ENCODE measurements around the gene PF4V1.

PF4V1 gene

DNA sequence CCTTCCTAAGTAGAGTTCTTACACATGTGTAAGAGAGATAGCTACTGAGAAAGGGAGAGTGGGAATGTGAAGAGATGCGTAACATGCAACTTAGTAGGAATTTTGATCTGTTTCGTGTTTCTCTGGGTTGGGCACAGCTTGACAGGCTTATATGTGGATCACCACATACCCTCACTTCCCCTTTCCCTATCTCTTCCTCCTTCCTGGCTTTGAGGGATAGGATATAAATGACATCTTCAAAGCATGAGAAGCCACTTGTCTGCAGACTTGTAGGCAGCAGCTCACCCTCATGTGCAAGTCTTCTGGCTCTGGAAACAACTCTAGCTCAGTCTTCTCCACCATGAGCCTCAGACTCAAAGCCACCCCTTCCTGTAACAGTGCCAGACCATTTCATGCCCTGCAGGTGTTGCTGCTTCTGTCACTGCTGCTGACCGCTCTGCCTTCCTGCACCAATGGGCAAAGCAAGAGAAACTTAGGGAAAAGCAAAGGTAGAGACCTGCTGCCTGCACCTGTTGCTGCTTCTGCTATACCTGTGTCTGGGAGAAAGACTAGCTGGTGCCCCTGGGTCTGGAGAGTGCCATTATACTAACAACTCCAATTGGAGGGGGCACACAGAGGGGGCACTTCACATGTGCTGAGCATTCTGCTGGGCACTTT is 5.4 kb upstream of the PF4V1 start:
- no peak for DNase-seq

DNA sequence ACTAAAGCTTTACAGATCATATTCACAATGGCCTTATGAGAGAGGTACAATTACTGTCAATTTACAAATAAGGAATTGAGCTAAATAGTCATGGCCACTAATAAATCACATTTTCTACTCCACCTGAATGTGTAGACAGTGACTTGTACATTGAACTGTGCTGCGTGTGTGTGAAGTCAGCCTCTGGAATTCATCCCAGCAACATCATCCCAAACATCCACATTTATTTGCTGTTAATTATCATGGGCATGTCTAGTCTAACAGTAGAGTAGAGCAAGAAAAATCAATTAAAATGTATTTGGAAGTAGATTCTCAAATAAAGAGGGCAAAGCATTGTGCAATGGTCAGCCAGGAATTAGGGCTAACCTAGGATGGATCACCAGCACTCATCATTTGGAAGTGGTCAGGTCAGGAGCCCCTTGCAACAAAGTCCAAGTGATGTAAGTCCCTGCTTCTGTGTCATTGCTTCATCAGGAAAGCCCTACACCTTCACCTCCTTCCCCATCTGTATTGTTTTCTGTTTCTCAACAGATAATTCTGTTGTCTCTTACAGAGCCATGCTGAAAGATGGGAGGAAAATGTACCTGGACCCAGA is 4.8 kb upstream of the PF4V1 start:
- no peak for DNase-seq

DNA sequence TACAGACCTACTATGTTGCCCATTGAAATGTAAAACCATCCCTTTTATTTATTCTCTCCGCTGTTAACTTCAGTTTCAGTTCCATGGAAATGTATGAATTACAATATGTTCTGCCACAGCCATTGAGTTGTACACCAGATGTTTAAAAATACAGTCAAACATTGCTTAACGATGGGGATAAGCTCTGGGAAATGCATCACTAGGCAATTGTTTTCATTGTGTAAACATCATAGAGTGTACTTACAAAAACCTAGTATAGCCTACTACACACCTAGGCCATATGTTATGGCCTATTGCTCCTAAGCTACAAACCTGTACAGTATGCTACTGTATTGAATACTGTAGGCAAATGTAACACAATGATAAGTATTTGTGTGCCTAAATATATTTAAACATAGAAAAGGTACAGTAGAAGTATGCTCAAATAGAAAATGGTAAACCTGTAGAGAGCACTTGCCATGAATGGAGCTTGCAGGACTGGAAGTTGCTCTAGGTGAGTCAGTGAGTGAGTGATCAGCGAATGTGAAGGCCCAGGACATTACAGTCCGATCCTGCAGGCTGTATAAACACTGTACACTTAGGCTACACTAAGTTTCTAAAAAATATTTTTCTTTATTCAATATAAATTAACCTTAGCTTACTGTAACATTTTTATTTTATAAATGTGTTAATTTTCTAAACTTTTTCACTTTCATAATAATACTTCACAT is 2.7 kb upstream of the PF4V1 start:
- no peak for DNase-seq

DNA sequence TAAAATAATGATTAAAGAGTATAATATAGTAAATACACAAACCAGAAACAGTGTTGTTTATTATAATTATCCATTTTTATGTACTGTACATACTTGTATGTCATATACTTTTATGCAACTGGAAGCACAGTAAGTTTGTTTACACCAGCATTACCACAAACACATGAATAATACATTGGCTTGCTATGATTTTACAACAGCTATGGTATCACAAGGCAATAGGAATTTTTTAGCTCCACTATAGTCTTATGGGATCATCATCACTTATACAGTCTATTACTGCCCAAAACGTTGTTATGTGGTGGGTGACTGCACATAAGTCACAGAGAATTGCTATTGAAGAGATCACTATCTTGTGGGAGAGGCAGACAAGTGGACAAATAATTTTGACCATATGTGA is 1.8 kb upstream of the PF4V1 start:
- DNase-seq, result no peak

DNA sequence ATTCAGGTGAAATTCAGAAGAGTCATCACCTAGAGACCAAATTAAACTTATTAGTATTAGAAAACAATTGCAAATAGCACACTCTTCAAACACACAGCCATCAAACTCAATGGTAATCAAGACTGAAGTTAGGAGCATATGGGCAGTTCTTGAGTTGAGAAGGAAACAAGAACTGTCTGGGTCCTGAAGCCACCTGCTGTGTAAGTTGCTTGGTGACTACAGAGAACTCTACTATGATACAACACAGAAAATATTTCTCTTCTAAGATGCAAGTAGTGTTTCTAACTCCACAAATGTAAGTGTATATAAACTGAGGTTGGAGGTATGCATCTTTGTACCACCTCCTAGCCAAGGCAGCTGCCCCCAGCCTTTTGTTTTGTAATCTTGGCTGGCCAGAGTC is 325 bp upstream of the PF4V1 start:
- DNase-seq, result no peak

DNA sequence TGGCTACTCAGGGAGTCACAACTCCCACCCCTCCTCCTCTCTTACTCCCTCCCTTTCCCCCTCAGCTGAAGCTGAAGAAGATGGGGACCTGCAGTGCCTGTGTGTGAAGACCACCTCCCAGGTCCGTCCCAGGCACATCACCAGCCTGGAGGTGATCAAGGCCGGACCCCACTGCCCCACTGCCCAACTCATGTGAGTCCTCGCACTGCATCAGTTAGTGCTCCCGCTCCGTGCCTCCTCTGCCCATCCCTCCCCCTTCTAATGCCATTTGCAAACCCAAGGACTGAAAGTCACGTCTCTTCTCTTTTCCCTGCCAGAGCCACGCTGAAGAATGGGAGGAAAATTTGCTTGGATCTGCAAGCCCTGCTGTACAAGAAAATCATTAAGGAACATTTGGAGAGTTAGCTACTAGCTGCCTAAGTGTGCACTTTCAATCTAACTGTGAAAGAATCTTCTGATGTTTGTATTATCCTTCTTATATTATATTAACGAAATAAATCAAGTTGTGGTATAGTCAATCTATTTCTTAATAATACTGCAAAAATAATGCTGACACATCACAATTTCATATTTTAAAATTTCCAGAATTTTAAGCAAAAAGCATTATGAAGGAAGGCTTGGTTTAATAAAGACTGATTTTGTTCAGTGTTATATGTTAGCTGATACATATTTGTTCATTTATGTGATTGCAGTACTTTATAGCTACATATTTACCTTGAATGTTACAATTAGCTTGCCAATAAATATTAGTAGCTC is 800 bp downstream of the PF4V1 start:
- DNase-seq, result no peak

DNA sequence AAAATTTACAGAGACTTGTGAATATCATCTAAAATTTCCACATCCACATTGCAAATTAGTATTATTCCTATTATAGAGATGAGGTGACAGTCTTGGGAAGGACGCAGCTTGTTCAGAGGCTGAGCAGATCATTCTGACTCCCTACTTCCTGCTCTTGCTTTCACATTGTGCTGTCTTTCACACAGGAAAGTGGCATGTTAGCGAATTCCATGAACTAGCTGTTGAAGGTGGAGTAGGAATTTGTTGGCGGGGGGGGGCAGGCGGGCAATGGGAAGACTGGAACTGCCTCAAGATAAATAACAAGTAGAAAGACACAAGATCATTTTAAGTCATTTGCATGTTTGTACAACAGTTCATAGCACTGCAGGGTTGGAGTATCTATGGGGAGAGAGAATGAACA is 2.3 kb downstream of the PF4V1 start:
- no peak for DNase-seq

DNA sequence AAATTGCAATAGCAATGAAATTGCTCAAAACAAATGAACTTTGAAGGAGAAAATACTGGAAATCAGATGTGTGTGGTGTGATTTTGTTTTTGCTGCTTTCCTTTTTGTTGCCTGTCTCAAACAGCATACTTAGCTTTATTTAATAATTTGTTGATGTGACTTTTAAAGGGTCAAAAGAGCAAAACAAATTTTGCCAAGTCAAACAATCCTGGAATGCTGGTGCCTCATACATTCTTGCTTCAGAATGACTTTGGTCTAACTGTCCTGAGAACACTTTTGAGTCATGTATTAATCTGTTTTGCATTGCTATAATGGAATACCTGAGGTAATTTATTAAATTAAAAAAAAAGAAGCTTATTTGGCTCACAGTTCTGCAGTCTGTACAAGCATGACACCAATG is 3.4 kb downstream of the PF4V1 start:
- no peak for DNase-seq

DNA sequence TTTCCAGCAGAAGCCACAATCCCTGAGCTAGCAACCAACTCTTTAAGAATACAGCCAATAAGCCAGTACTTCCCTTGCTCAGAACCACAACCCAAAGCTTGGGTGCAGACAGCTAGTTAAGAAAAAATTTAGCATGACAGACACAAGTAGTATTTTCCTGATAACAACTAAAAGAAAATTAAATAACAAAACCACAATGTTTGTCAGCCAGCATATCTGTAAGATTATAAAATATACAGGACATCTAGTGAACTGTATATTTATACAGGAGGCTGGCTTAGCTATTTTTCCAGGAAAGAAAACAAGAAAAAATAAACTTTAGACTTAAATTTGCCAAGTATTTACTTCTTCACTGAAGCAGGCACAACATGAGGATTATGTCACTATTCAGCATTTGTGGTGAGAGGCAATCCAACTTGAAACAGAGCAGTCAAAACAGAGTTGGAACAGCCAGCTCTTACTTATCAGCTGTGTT is 6.6 kb downstream of the PF4V1 start:
- DNase-seq, result no peak

DNA sequence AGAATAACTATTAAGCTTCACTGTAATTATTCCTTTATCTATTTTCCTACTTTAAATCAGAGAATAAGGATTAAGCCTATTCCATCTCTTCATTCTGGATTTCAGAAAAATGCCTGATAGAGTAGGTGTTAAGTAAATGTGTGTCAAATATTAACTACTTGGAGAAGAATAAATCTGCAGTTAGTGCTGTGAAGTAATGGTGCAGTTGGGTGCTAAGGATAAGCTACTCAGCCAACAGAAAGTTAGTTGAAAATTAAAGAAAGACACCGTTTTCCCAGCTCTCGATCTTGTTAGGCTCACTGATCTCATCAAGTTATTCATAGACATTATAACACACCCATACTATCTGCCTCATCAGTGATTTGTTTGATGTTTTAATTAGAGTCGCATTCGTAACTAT is 7.1 kb downstream of the PF4V1 start:
- no peak for DNase-seq

DNA sequence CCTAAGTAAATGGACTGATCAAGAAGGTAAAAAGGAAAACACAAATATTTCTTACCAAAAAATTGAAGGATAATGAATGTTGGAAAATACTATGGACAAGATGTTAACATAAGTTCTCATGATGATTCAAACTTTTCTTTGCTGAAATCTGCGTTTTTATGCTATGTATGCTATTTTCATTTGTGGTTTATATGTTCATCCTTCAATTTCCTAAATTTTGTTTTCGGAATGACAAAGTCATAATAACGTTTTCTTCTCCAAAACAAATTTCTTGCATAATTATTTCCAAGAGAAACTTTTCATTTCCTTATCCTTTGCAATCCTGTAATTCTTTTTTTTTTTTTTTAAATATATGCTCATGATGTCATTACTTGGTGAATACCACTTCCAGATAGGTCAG is 7.8 kb downstream of the PF4V1 start:
- DNase-seq, result no peak

DNA sequence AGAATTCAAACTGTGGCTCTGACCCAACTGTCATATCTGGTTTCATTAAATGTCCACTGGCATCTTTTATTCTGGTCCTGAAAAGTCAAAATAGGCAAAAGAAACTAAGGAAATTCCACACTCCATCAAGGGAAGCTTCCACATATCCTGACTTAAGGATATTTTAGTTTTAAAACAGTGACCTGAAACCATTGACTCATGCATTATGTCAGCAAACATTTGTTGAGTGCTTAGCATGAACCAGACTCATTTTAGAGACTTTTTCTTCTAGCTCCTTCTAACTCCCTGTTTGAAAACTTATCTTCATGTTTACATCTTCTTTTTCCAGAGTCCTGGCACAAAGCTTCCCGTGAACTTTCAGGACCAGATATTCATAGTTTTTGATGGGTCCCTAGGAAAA is 9.2 kb downstream of the PF4V1 start:
- no peak for DNase-seq

DNA sequence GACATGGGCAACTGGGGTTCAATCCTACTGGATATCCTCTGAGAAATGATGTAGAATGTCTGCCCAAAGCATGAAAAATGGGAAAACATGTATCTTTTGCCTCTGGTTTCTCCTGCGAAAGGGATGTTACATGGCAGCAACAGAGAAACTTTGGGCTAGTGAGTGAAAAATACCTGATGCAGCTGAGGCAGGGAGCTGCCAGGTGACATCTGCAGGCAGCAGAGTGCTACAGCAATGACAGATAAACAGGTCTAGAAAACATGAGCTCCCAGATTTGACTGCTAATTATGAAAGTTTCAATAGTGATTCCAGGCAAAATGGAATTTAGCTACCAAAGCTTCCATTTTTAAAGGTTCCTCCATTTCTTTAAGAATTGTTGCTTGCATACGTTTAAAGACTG is 11.3 kb downstream of the PF4V1 start:
- DNase-seq, result peak; percentile 2

DNA sequence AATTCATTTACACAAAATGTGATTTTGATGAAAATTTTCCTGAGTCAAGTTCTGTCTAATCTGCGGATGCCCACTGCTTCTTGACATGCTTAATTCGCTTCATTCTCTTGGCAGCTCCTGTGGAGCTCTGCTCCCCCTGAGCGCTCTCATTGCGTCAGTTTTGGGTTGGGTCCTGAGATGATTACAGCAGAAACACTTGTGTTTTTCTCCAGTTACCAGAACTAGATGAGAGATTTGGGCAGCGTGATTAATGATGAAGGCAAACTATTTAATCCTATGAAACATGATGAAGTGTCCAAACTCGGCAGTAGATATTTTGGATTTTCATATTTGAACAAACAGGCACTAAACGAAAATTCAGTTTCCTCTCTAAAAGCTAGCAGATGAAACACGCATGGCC is 11.9 kb downstream of the PF4V1 start:
- DNase-seq, result no peak

DNA sequence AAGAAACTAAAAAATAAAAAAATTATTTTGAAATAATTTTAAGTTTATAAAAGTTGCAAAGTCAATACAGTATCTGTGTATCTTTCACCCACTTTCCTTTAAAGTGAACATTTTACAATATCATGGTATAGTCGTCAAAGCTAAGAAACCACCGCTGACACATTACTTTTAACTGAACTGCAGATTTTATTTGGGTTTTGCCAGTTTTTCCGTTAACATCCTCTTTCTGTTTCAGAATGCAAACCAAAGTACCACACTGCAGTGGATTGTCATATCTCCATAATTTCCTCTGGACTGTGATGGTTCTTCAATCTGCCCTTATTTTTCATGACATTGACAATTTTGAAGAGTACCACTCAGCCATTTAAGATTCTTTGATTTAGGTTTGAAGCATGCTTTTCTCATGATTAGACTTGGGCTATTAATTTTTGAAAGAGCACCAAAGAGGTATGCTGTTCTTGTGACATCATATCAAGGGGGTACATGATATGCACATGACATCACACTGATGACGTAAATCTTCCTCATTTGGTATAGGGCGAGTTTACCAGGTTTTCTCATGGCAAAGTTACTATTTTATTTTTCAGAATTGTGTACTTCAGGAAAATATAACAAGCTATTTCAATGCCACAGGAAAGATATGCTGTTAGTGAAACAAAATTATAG is 12.5 kb downstream of the PF4V1 start:
- no peak for DNase-seq

DNA sequence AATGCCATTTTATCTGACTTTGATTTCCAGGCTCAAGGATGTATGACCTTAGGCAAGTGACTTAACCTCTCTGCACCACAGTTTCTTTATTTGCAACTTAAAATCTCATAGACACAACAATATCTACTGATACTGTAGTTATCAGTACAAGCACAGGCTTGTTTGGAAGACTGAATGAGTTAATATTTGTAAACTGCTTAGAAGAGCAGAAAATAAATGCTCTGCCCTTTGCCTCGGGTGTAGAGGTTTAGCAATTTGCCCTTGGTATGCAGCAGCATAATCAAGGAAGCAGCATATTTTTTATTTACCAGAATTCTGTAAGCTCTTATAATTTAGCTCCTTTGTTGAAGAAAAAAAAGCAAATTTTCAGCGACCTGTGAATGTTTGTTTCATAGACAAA is 13.2 kb downstream of the PF4V1 start:
- DNase-seq, result no peak

DNA sequence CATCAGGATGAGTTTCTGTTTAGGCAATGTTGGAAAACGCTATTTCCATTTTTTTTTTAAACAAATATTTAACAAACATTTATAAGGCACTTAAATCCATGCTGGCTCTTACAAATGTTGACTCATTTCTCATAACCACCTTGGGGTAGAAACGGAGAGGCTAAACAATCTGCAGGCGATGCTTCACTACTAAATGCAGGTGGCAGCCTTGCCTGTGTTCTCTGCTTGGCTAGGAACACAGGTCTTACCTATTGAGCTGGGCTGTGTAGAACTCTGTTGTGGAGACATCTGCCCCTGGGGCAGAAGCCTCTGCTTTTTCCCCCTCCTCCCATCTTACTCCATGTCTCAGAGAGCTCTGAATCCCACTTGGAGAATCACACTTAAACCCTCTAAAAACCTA is 14.7 kb downstream of the PF4V1 start:
- DNase-seq, result peak; percentile 5

DNA sequence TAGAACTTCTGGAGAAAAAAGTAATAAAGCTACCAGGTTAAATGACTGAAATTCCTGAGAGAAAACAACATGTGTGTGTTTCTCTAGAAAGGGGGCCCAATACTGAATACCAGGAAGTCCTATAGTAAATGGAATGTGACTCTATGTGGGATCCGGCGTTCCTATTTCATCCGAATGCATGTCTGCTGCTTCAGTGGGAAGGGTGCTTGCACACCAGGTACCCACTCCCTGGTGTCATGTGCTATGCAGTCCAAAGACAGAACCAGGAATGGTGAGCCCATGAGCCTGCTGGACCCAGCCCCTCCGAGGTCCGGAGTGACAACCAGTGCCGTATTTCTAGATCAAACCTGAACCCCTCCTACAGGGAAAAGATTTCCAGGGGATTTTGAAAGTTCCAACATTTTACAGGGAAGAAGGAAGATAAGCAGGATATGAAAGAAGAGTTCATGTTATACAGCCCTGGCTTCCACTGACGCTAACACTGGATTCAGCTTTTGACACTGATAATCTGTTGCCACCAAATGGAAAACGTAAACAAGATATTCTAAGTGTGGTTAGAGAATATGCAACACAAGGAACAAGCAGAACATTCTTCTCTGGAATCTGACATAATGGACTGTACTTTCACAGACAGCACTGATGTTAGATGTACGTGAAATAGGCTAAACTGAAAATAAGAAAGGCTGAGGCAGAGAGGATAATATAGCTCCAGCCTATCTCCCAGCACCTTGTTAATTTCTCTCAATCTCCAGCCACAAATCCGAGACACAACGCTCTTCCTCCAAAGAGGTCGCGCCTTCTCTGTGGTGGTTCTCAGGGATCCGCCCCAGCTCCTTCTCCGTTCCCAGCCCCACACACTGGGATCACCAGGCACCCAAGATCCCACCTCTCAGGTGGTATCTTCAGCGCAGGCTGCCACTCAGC is 15.4 kb downstream of the PF4V1 start:
- no peak for DNase-seq

DNA sequence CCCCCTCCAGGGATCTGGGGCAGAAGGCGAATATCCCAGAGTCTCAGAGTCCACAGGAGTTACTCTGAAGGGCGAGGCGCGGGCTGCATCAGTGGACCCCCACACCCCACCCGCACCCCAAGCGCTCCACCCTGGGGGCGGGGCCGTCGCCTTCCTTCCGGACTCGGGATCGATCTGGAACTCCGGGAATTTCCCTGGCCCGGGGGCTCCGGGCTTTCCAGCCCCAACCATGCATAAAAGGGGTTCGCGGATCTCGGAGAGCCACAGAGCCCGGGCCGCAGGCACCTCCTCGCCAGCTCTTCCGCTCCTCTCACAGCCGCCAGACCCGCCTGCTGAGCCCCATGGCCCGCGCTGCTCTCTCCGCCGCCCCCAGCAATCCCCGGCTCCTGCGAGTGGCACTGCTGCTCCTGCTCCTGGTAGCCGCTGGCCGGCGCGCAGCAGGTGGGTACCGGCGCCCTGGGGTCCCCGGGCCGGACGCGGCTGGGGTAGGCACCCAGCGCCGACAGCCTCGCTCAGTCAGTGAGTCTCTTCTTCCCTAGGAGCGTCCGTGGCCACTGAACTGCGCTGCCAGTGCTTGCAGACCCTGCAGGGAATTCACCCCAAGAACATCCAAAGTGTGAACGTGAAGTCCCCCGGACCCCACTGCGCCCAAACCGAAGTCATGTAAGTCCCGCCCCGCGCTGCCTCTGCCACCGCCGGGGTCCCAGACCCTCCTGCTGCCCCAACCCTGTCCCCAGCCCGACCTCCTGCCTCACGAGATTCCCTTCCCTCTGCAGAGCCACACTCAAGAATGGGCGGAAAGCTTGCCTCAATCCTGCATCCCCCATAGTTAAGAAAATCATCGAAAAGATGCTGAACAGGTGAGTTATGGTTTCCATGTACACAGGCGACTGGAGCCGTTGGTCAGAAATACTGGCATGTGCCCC is 16.3 kb downstream of the PF4V1 start, which contains the start of gene CXCL1:
Gene CXCL1 (plus strand): TSS at position 264 of the 926 bp plus-strand sequence. CDS start 78 bp downstream, at position 342.
- DNase-seq, result no peak

DNA sequence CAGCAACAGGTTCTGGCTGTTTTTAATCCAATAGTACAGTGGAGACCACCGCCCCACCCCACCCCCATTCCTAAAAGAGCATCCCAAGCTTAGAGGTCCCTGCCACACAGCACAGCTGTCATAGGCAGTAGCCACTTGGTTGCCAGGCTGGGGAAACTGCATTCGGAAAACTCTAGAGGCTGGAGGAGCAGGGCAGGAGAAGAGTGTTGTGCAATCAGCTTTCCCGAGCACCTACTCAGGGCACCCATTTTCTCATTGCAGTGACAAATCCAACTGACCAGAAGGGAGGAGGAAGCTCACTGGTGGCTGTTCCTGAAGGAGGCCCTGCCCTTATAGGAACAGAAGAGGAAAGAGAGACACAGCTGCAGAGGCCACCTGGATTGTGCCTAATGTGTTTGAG is 17.2 kb downstream of the PF4V1 start:
- no peak for DNase-seq

DNA sequence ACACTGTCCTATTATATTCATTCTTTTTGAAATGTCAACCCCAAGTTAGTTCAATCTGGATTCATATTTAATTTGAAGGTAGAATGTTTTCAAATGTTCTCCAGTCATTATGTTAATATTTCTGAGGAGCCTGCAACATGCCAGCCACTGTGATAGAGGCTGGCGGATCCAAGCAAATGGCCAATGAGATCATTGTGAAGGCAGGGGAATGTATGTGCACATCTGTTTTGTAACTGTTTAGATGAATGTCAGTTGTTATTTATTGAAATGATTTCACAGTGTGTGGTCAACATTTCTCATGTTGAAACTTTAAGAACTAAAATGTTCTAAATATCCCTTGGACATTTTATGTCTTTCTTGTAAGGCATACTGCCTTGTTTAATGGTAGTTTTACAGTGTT is 17.7 kb downstream of the PF4V1 start:
- no peak for DNase-seq
